GM12864 (cell line): ENCODE results near the gene AXDND1.
"Not testable (repeated sequence)": the region's sequence is repeated elsewhere in the genome, so short reads cannot be mapped to it uniquely, and the experiment has no call there.

Experiments used
- DNase-seq: peaks from one replicate; pipeline ENCODE4 v3.0.0-alpha.2; 2011; ENCODE audit warnings: low read depth
- H3K4me3 ChIP-seq: 2 replicates; pipeline ENCODE4 v1.5.1; 2011; ENCODE audit warnings: mild to moderate bottlenecking, low read depth, low read length, control low read depth
- CTCF ChIP-seq: IDR thresholded peaks from 2 replicates; pipeline ENCODE4 v1.5.1; 2011; ENCODE audit warnings: low read depth, mild to moderate bottlenecking, moderate library complexity, low read length, control low read depth, inconsistent platforms; ENCODE audit errors: missing control alignments

AXDND1 gene

GRCh38 chr1:179478370-179478769, 112.6 kb downstream of the AXDND1 start:
- no peak for TF ChIP-seq CTCF
- DNase-seq = no peak
- no peak overlapping the region for H3K4me3 ChIP-seq

GRCh38 chr1:179490611-179491010, 124.8 kb downstream of the AXDND1 start:
- H3K4me3 ChIP-seq = no peak overlapping the region
- TF ChIP-seq CTCF = no peak
- no peak for DNase-seq

- TF ChIP-seq CTCF = no peak
- no peak overlapping the region for H3K4me3 ChIP-seq
- no peak for DNase-seq
Measured at GRCh38 chr1:179493323-179493722, 127.6 kb downstream of the AXDND1 start.

DNA sequence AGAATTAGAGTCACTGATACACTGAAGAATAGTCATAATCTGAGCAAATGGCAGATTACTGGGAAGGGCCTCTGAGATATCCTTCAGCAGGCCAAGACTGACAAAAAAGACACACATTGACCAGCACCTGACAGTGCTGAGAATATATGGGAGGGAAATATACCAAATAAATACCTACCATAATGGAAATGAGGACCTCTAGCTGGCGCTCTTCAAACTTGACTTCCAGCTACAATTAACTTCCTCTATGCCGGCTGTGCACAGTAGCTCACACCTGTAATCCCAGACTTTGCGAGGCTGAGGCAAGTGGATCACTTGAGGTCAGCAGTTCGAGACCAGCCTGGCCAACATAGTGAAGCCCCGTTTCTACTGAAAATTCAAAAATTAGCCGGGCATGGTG, 140.4 kb downstream of the AXDND1 start:
- no peak for DNase-seq
- no peak overlapping the region for H3K4me3 ChIP-seq
- TF ChIP-seq CTCF = no peak

DNA sequence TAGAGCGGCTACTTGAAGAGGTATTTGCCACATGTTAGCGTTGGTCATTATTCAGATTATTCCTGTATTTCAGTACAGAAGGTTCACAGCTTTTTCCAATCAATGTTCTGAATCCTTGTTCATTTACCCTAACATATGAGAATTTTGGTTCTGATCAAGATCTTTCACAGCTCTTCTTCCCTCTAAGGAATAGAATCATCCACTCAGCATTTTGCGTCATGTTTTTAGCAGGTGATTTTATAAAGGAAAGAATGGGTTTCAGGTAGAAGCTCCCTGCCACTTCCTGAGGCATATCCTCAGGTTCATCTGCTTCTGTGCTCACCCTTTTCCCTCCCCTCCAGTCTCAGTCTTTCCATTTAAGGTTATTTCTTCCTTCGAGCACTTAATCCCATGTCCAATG, 143.6 kb downstream of the AXDND1 start:
- no peak overlapping the region for H3K4me3 ChIP-seq
- no peak for DNase-seq
- TF ChIP-seq CTCF = no peak

GRCh38 chr1:179510038-179510437, 144.3 kb downstream of the AXDND1 start:
- no peak for TF ChIP-seq CTCF
- H3K4me3 ChIP-seq = no peak overlapping the region
- DNase-seq = peak; percentile 22

DNA sequence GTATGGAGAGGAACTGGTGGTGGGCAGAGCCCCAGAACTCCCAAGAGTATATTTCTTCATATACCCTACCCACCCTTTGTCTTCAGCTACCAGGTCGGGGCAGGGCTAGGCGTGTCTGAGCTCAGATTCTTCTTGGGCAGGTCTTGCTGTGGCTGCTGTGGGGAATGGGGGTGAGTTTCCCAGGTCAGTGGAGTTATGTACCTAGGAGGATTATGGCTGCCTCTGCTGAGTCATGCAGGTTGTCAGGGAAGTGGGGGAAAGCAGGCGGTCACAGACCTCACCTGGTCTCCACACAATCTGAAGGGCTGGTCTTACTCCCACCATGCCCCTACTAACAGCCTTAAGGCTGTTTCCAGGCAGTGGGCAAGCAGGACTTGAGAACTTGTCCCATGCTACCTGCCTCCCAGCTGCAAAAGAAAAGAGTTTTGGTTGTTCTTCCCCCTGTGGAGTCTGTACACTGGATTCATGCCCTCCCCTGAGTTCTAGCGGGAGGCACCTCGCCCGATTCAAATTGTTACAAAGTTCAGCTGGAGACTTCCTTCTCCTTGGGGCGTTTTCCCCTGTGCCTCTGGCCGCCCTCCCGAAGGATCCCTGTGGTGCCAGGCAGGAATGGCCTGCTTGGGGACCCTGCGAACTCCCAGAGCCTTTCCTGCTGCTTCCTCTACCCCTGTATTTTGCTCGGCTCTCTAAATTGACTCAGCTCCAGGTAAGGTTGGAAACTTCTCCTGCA, 151.4 kb downstream of the AXDND1 start:
- H3K4me3 ChIP-seq = no peak overlapping the region
- no peak for DNase-seq
- no peak for TF ChIP-seq CTCF

DNA sequence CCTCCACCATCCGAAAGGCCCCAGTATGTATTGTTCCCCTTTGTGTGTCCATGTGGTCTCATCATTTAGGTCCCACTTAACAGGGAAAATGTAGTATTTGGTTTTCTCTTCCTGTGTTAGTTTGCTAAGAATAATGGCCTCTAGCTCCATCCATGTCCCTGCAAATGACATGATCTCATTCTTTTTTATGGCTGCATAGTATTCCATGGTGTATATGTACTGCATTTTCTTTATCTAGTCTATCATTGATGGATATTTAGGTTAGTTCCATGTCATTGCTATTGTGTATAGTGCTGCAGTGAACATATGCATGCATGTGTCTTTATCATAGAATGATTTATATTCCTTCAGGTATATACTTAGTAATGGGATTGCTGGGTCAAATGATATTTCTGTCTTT, 152.8 kb downstream of the AXDND1 start:
- not testable (repeated sequence) for DNase-seq

More for the DNA sequence above, 152.8 kb downstream of the AXDND1 start:
- H3K4me3 ChIP-seq = not testable (repeated sequence)
